ENCODE measurements around the gene SLC8A3. TPM values are rescaled to one million over a fixed set of nuclear protein-coding genes. Genes with fewer than 3 reads are reported as not detected.

Gene SLC8A3
- total and polyA plus RNA-seq, 10 of the 15 experiments (the other 5 are each of a cell fraction or from before 2014, with no cell fraction given): 0.04 to 0.17 (median 0.13) TPM; not detected in 3

DNA sequence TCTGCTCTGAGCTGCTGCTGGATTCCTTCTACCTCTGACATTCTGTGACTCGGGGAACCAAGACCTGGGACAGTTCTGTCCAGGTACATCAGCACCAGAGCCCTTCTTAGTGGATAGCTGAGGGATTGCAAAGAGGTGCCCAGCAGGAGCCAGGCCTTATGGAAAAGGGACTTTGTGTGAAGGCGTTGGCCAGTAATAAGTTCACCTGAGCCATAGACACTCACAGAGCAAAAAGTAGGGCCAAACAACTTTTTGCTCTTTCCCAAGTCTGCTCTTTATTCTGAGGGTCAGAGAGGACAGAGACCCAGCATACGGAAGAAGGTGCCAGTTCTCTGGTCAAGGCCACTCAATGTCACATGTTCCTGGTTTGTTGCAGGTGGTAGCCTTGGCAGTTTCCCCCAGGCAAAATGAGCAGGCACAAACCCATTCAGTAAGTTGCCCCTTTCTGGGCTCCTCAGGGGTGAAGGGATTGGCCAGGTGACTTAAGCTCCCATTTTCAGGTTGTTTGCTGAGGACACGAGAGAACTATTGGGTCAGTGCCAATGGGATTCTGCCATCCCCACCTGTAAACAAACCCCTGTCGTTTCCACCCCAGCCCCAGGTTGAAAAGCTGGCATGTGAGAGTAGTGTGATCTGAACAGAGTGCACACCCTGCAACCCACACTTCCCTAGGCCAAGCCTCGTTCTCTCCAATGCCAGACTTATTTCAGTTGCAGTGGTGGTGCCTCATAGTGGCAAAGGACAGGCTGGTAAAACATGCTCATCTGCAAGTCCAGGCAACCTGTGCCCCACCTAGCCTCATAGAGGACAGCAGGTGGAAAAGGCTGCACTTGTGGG lies 159.2 kb downstream of the SLC8A3 start:
- no peaks in the 10 kb centered on the region for H3K9me3 ChIP-seq (replicated peaks; ENCODE audit: control insufficient read depth, insufficient read depth, low read length)
- ChIA-PET SMC1A (ENCODE audit: uncharacterized antibody, unreplicated experiment) (interaction anchor here (0.9 to 2.0 kb wide), 3 partner anchors 35 to 299 kb away, joined by 3 to 13 read pairs (median 8); no protein-coding TSS in a partner anchor), POLR2A (no interaction called here), RAD21 (ENCODE audit: unreplicated experiment) (interaction anchor here (1.8 kb wide), 1 partner anchor 299 kb away, joined by 8 read pairs; no protein-coding TSS in a partner anchor), CTCF (interaction anchor here (0.6 to 4.5 kb wide), 10 partner anchors 17 to 291 kb away, joined by 3 to 61 read pairs (median 8); partner anchors contain the start of gene SMOC1)
- no TSS peak for BruUV-seq (replicated peaks)
- no peaks in the 10 kb centered on the region for H3K36me3 ChIP-seq (ENCODE audit: control insufficient read depth in 2 of 2, insufficient read depth in 2 of 2, low read length in 1 of 2)
- H2AFZ ChIP-seq (ENCODE audit: control insufficient read depth, low read depth, low read length): no peak overlapping the region
- intact Hi-C loops (cut with micrococcal nuclease; ENCODE audit: unreplicated experiment): loop anchor here (5.0 kb wide), 2 partner anchors 297 to 442 kb away; no protein-coding TSS in a partner anchor
- H4K20me1 ChIP-seq (ENCODE audit: control insufficient read depth, insufficient read depth): no peaks in the 10 kb centered on the region
- H3K4me3 ChIP-seq: no peak overlapping the region
- H3K79me2 ChIP-seq (ENCODE audit: control insufficient read depth, insufficient read depth, low read length): no peaks in the 10 kb centered on the region
- in situ Hi-C loops (cut with MboI): loop anchor here (5.0 to 10.0 kb wide), 2 partner anchors 212 to 445 kb away; no protein-coding TSS in a partner anchor
- DNase-seq (ENCODE audit: low read depth, low spot score) (no peak), ATAC-seq (no peak), FAIRE-seq (no peak)
- no peak overlapping the region for H3K27ac ChIP-seq (ENCODE audit: control insufficient read depth, insufficient read depth)
- WGBS (ENCODE audit: insufficient coverage, insufficient replicate concordance, low lambda C conversion rate, missing lambda C conversion rate): 24% methylated on average over 6 of the region's 6 CpGs
- H3K4me1 ChIP-seq (ENCODE audit: control insufficient read depth, insufficient read depth, low read length): no peaks in the 10 kb centered on the region
- H3K9ac ChIP-seq (ENCODE audit: control insufficient read depth, insufficient read depth, low read length): no peak overlapping the region
- no peak overlapping the region for H3K4me2 ChIP-seq (ENCODE audit: control insufficient read depth, insufficient read depth)
- TF ChIP-seq RUNX3 (IDR thresholded peaks at IDR 0.05; ENCODE audit: low read length) (no peak), PAX8 (IDR thresholded peaks at IDR 0.05) (no peak), EED (IDR thresholded peaks at IDR 0.05; ENCODE audit: low read depth) (no peak), MXI1 (IDR thresholded peaks at IDR 0.05; ENCODE audit: low read depth, low read length) (no peak), ZNF217 (IDR thresholded peaks at IDR 0.05) (no peak), ATF7 (IDR thresholded peaks at IDR 0.05; ENCODE audit: low read depth) (no peak), STAT1 (conservative IDR thresholded peaks at IDR 0.05) (no peak)
- TF ChIP-seq, protein P1, sequence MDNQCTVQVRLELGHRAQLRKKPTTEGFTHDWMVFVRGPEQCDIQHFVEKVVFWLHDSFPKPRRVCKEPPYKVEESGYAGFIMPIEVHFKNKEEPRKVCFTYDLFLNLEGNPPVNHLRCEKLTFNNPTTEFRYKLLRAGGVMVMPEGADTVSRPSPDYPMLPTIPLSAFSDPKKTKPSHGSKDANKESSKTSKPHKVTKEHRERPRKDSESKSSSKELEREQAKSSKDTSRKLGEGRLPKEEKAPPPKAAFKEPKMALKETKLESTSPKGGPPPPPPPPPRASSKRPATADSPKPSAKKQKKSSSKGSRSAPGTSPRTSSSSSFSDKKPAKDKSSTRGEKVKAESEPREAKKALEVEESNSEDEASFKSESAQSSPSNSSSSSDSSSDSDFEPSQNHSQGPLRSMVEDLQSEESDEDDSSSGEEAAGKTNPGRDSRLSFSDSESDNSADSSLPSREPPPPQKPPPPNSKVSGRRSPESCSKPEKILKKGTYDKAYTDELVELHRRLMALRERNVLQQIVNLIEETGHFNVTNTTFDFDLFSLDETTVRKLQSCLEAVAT (IDR thresholded peaks at IDR 0.05): no peak
- TF ChIP-seq, protein P2, sequence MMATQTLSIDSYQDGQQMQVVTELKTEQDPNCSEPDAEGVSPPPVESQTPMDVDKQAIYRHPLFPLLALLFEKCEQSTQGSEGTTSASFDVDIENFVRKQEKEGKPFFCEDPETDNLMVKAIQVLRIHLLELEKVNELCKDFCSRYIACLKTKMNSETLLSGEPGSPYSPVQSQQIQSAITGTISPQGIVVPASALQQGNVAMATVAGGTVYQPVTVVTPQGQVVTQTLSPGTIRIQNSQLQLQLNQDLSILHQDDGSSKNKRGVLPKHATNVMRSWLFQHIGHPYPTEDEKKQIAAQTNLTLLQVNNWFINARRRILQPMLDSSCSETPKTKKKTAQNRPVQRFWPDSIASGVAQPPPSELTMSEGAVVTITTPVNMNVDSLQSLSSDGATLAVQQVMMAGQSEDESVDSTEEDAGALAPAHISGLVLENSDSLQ (IDR thresholded peaks at IDR 0.05): no peak
- no peaks in the 10 kb centered on the region; a peak in 1 of 4 replicates for H3K27me3 ChIP-seq (replicated peaks in 1 of 2; ENCODE audit: control insufficient read depth in 2 of 2, insufficient read depth in 2 of 2, low read length in 1 of 2)
